GM23338 (cell line): Measurements from ENCODE around the gene FBXW7. TPM values are rescaled to one million over a fixed set of nuclear protein-coding genes. Genes with fewer than 3 reads are reported as not detected.

Source experiments
- ATAC-seq: fragments of 200-7000 bp; cut with Tn5 transposase; 3 replicates; pipeline ENCODE4 v1.9.1; 2020
- DNase-seq: peaks from one replicate; pipeline ENCODE4 v3.0.0-alpha.2; 2015; ENCODE audit warnings: low spot score
- H2AFZ ChIP-seq: fragments of 200-600 bp; sonication (generic); 2 replicates; pipeline ENCODE4 v1.8.0; 2016; ENCODE audit warnings: antibody characterized with exemption, mild to moderate bottlenecking, moderate library complexity
- H3F3A ChIP-seq: fragments of 200-600 bp; sonication (generic); replicated peaks from 2 replicates; pipeline ENCODE4 v1.8.0; 2017; ENCODE audit warnings: antibody characterized with exemption, mixed run types, low read depth
- H3K27ac ChIP-seq: fragments of 200-600 bp; sonication (generic); 2 replicates; pipeline ENCODE4 v1.6.1; 2016; ENCODE audit warnings: low read depth
- H3K27me3 ChIP-seq: fragments of 200-600 bp; sonication (generic); 2 replicates; pipeline ENCODE4 v1.8.0; 2016; ENCODE audit warnings: mild to moderate bottlenecking, mixed run types, moderate library complexity; ENCODE audit not compliant: insufficient read depth
- H3K36me3 ChIP-seq: fragments of 200-600 bp; sonication (generic); 2 replicates; pipeline ENCODE4 v1.8.0; 2016; ENCODE audit warnings: mild to moderate bottlenecking; ENCODE audit not compliant: insufficient read depth
- H3K4me1 ChIP-seq: fragments of 200-600 bp; sonication (generic); 2 replicates; pipeline ENCODE4 v1.8.0; 2016; ENCODE audit warnings: mild to moderate bottlenecking, moderate library complexity; ENCODE audit not compliant: insufficient read depth
- H3K4me2 ChIP-seq: fragments of 200-600 bp; sonication (generic); 2 replicates; pipeline ENCODE4 v1.7.1; 2017; ENCODE audit warnings: mixed run types
- H3K4me3 ChIP-seq: fragments of 200-600 bp; sonication (generic); 2 replicates; pipeline ENCODE4 v1.6.1; 2016; ENCODE audit warnings: mixed run types
- H3K79me2 ChIP-seq: fragments of 200-600 bp; sonication (generic); replicated peaks from 2 replicates; pipeline ENCODE4 v1.8.0; 2017; ENCODE audit warnings: mild to moderate bottlenecking; ENCODE audit not compliant: insufficient read depth
- H3K9me2 ChIP-seq: fragments of 200-600 bp; sonication (generic); 2 replicates; pipeline ENCODE4 v1.8.0; 2017; ENCODE audit not compliant: insufficient read depth
- H4K20me1 ChIP-seq: fragments of 200-600 bp; sonication (generic); replicated peaks from 2 replicates; pipeline ENCODE4 v1.8.0; 2017; ENCODE audit warnings: mild to moderate bottlenecking; ENCODE audit not compliant: insufficient read depth
- H3K27ac Mint-ChIP-seq: 2 replicates; pipeline ENCODE4 v1.8.0; 2020; ENCODE audit warnings: inconsistent platforms, mild to moderate bottlenecking, moderate library complexity, mixed read lengths
- H3K27me3 Mint-ChIP-seq: 3 replicates; pipeline ENCODE4 v1.8.0; 2022; ENCODE audit warnings: low read depth, mild to moderate bottlenecking, moderate library complexity, mixed read lengths, inconsistent platforms; ENCODE audit not compliant: insufficient read depth, poor library complexity
- H3K36me3 Mint-ChIP-seq: 3 replicates; pipeline ENCODE4 v1.8.0; 2021; ENCODE audit warnings: low read depth, mild to moderate bottlenecking, inconsistent platforms, moderate library complexity, mixed read lengths
- H3K4me1 Mint-ChIP-seq: 3 replicates; pipeline ENCODE4 v1.8.0; 2020; ENCODE audit warnings: mild to moderate bottlenecking, inconsistent platforms, mixed read lengths
- H3K4me3 Mint-ChIP-seq: 3 replicates; pipeline ENCODE4 v1.8.0; 2021; ENCODE audit warnings: moderate library complexity, mild to moderate bottlenecking, inconsistent platforms, mixed read lengths
- H3K9me3 Mint-ChIP-seq: 3 replicates; pipeline ENCODE4 v1.8.0; 2020; ENCODE audit warnings: moderate library complexity, mild to moderate bottlenecking, inconsistent platforms, mixed read lengths
- ETS1 ChIP-seq: IDR thresholded peaks from 2 replicates; pipeline ENCODE4 v1.6.1; 2016; ENCODE audit warnings: antibody characterized with exemption
- EZH2 ChIP-seq: fragments of 200-600 bp; sonication (generic); IDR thresholded peaks from one replicate; pipeline ENCODE4 v1.8.0; 2017; ENCODE audit warnings: antibody characterized with exemption, mild to moderate bottlenecking, low read depth; ENCODE audit not compliant: unreplicated experiment
- JUNB ChIP-seq: IDR thresholded peaks from one replicate; pipeline ENCODE4 v1.6.1; 2016; ENCODE audit warnings: antibody characterized with exemption; ENCODE audit not compliant: unreplicated experiment
- NANOG ChIP-seq: IDR thresholded peaks from 2 replicates; pipeline ENCODE4 v1.6.1; 2016; ENCODE audit warnings: antibody characterized with exemption, borderline replicate concordance
- REST ChIP-seq: IDR thresholded peaks from one replicate; pipeline ENCODE4 v1.6.1; 2018; ENCODE audit warnings: antibody characterized with exemption; ENCODE audit not compliant: unreplicated experiment
- STAT1 ChIP-seq: IDR thresholded peaks from one replicate; pipeline ENCODE4 v1.6.1; 2016; ENCODE audit warnings: antibody characterized with exemption; ENCODE audit not compliant: unreplicated experiment
- ZNF114 ChIP-seq: fragments of 250-450 bp; sonication (Bioruptor Pico); IDR thresholded peaks from 2 replicates; pipeline ENCODE4 v1.5.0; 2020; ENCODE audit warnings: mild to moderate bottlenecking, moderate library complexity
- ZNF462 ChIP-seq: fragments of 250-450 bp; sonication (Bioruptor Pico); IDR thresholded peaks from 2 replicates; pipeline ENCODE4 v1.5.0; 2020; ENCODE audit warnings: mild to moderate bottlenecking, moderate library complexity
- polyA plus RNA-seq: library from polyadenylated mRNA; unstranded; fragments of >200 nt; fragmentation: Nextera tagmentation; extraction: Ambion mirVana; gene quantifications from 2 replicates; pipeline ENCODE4 v1.2.1, GENCODE V29; 2016
- total RNA-seq: library from RNA; depleted of rRNA; stranded (reverse); fragments of >200 nt; shearing (Covaris generic); gene quantifications from 2 replicates; pipeline ENCODE4 v1.2.3, GENCODE V29; 2014
- TF ChIP-seq, protein P1 (sequence below), 2 experiments: fragments of 200-600 bp in 1 of 2; sonication (generic) in 1 of 2; conservative IDR thresholded peaks; 2 replicates each; pipeline versions ENCODE4 v1.5.1 to v1.6.1; 2016 to 2017; ENCODE audit warnings: antibody characterized with exemption in 2 of 2, low read depth in 2 of 2, mild to moderate bottlenecking in 2 of 2, moderate library complexity in 1 of 2

Gene FBXW7
- total and polyA plus RNA-seq, 2 experiments from 2014 or later, result 25.8 to 34.7 TPM

DNA sequence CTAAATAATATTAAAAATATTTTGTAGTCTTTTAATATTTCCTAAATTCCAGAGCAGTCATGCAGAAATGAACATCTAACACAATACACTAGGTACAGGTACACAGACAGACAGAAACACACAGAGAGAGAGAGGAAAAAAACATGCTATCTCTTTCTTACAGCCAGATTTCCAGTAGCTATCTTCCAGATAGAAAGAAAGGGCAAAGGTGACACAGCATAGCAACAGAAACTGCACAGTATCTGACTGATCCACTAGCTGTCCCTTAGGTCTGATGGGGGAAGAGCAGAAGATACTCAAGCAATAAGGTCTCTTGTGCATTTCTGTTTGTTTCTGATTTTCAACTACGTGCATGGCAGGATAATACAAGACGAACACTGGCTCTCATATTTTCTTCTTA lies 7.8 kb downstream of the FBXW7 start (continued):
- TF ChIP-seq ZNF462 (CRISPR knock-in tag) (no peak), STAT1 (no peak), REST (no peak)

DNA sequence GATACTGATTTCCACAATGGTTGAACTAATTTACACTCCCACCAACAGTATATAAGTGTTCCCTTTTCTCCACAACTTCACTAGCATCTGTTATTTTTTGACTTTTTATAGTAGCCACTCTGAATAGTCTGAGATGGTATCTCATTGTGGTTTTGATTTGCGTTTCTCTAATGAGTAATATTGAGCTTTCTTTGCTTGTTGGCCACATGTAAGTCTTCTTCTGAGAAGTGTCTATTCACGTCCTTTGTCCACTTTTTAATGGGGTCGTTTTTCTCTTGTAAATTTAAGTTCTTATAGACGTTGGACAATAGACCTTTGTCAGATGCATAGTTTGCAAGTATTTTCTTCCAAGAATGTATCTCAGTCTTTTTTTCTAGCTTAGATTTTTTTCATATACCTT lies 10.0 kb downstream of the FBXW7 start:
- DNase-seq, result no peak
- Histone ChIP-seq H3K27ac (no peak overlapping the region), H3K36me3 (no peaks in the 10 kb centered on the region), H3K4me3 (no peak overlapping the region), H3K27me3 (no peaks in the 10 kb centered on the region), H4K20me1 (peaks cover 4% of the 10 kb centered on the region; the same call in 1 of the 2 replicates), H3K79me2 (peaks cover 97% of the 10 kb centered on the region), H3K4me1 (peaks cover 12% of the 10 kb centered on the region; the same call in 1 of the 2 replicates), H3F3A (no peaks in the 10 kb centered on the region), H3K4me2 (no peak overlapping the region), H2AFZ (no peak overlapping the region), H3K9me2 (no peaks in the 10 kb centered on the region)
- H3K4me3 Mint-ChIP-seq, result no peak overlapping the region
- peaks cover 18% of the 10 kb centered on the region for H3K4me1 Mint-ChIP-seq
- H3K27ac Mint-ChIP-seq, result no peak overlapping the region
- no peaks in the 10 kb centered on the region for H3K36me3 Mint-ChIP-seq
- H3K27me3 Mint-ChIP-seq, result no peaks in the 10 kb centered on the region
- no peaks in the 10 kb centered on the region for H3K9me3 Mint-ChIP-seq
- ATAC-seq, result no peak
- TF ChIP-seq NANOG, result no peak
- TF ChIP-seq, protein P1, sequence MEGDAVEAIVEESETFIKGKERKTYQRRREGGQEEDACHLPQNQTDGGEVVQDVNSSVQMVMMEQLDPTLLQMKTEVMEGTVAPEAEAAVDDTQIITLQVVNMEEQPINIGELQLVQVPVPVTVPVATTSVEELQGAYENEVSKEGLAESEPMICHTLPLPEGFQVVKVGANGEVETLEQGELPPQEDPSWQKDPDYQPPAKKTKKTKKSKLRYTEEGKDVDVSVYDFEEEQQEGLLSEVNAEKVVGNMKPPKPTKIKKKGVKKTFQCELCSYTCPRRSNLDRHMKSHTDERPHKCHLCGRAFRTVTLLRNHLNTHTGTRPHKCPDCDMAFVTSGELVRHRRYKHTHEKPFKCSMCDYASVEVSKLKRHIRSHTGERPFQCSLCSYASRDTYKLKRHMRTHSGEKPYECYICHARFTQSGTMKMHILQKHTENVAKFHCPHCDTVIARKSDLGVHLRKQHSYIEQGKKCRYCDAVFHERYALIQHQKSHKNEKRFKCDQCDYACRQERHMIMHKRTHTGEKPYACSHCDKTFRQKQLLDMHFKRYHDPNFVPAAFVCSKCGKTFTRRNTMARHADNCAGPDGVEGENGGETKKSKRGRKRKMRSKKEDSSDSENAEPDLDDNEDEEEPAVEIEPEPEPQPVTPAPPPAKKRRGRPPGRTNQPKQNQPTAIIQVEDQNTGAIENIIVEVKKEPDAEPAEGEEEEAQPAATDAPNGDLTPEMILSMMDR (conservative IDR thresholded peaks at IDR 0.05; ENCODE audit: low read depth in 2 of 2), result no peak
- TF ChIP-seq ZNF114, result no peak
- TF ChIP-seq REST, result no peak
- TF ChIP-seq JUNB, result no peak
- no peak for TF ChIP-seq EZH2
- TF ChIP-seq ETS1, result no peak
